Measurements from ENCODE around the gene MIP. TPM values are rescaled to one million over a fixed set of nuclear protein-coding genes. Genes with fewer than 3 reads are reported as not detected.

MIP gene
- total RNA-seq, 1 experiment from 2014 or later: not detected

- CTCF ChIA-PET: no interaction called here
- no peak for DNase-seq (ENCODE audit: low spot score)
- peaks cover 19% of the 10 kb centered on the region for H3K36me3 ChIP-seq (ENCODE audit: insufficient read depth, low read length, poor library complexity, severe bottlenecking)
- intact Hi-C loops (cut with micrococcal nuclease; ENCODE audit: unreplicated experiment): no loop called here
- no peaks in the 10 kb centered on the region for H3K9me3 ChIP-seq (ENCODE audit: low read depth, low read length, poor library complexity, severe bottlenecking)
- TF ChIP-seq CTCF (conservative IDR thresholded peaks at IDR 0.05; ENCODE audit: low read depth, low read length) (no peak), EZH2 (IDR thresholded peaks at IDR 0.05; ENCODE audit: borderline replicate concordance, low read depth, low read length, poor library complexity, severe bottlenecking) (no peak)
- no peaks in the 10 kb centered on the region for H3K4me1 ChIP-seq (ENCODE audit: insufficient read depth, low read length, poor library complexity, severe bottlenecking)
- no peak overlapping the region for H3K27ac ChIP-seq (ENCODE audit: low read depth, low read length, poor library complexity, severe bottlenecking)
- H3K4me3 ChIP-seq (ENCODE audit: low read depth, low read length, poor library complexity, severe bottlenecking): no peak overlapping the region
- no peaks in the 10 kb centered on the region for H3K27me3 ChIP-seq (replicated peaks; ENCODE audit: insufficient read depth, low read depth, low read length, poor library complexity)
- POLR2A ChIA-PET (ENCODE audit: low non-redundant PET): no interaction called here
- BruUV-seq (replicated peaks): no TSS peak
Observed at GRCh38 chr12:56413392-56413791, 41.1 kb downstream of the MIP start.

GRCh38 chr12:56411781-56412639 lies 42.4 kb downstream of the MIP start:
- Histone ChIP-seq H3K27me3 (replicated peaks; ENCODE audit: insufficient read depth, low read depth, low read length, poor library complexity) (no peaks in the 10 kb centered on the region), H3K27ac (ENCODE audit: low read depth, low read length, poor library complexity, severe bottlenecking) (no peak overlapping the region), H3K4me1 (ENCODE audit: insufficient read depth, low read length, poor library complexity, severe bottlenecking) (no peaks in the 10 kb centered on the region), H3K9me3 (ENCODE audit: low read depth, low read length, poor library complexity, severe bottlenecking) (no peaks in the 10 kb centered on the region), H3K4me3 (ENCODE audit: low read depth, low read length, poor library complexity, severe bottlenecking) (no peak overlapping the region), H3K36me3 (ENCODE audit: insufficient read depth, low read length, poor library complexity, severe bottlenecking) (peaks cover 6% of the 10 kb centered on the region)
- ChIA-PET CTCF (no interaction called here), POLR2A (ENCODE audit: low non-redundant PET) (no interaction called here)
- no peak for TF ChIP-seq EZH2 (IDR thresholded peaks at IDR 0.05; ENCODE audit: borderline replicate concordance, low read depth, low read length, poor library complexity, severe bottlenecking)
- no peak for TF ChIP-seq CTCF (conservative IDR thresholded peaks at IDR 0.05; ENCODE audit: low read depth, low read length)
- intact Hi-C loops (cut with micrococcal nuclease; ENCODE audit: unreplicated experiment): no loop called here
- BruUV-seq (replicated peaks): no TSS peak
- DNase-seq (ENCODE audit: low spot score): no peak

DNA sequence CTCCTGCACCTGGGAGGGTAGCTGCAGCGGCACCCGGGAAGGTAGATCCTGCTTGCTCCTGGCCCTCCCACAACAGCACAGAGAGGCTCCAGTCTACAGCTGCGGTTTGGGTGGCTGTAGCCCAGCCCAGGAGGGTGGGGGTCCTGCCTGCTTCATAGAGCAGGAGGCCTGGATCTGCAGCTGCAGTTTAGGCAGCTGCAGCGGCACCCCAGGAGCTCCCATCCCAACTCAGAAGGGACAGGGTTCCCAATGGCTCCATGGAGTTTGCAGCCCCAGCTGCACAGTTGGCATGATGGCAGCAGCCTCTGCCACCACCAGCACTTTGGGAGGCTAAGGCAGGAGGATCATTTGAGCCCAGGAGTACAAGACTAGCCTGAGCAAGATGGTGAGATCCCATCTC lies 43.7 kb downstream of the MIP start:
- Histone ChIP-seq H3K9me3 (ENCODE audit: low read depth, low read length, poor library complexity, severe bottlenecking) (no peaks in the 10 kb centered on the region), H3K36me3 (ENCODE audit: insufficient read depth, low read length, poor library complexity, severe bottlenecking) (peaks cover 4% of the 10 kb centered on the region), H3K4me3 (ENCODE audit: low read depth, low read length, poor library complexity, severe bottlenecking) (no peak overlapping the region), H3K27me3 (replicated peaks; ENCODE audit: insufficient read depth, low read depth, low read length, poor library complexity) (no peaks in the 10 kb centered on the region), H3K27ac (ENCODE audit: low read depth, low read length, poor library complexity, severe bottlenecking) (no peak overlapping the region), H3K4me1 (ENCODE audit: insufficient read depth, low read length, poor library complexity, severe bottlenecking) (no peaks in the 10 kb centered on the region)
- intact Hi-C loops (cut with micrococcal nuclease; ENCODE audit: unreplicated experiment): no loop called here
- BruUV-seq (replicated peaks): no TSS peak
- TF ChIP-seq CTCF (conservative IDR thresholded peaks at IDR 0.05; ENCODE audit: low read depth, low read length) (no peak), EZH2 (IDR thresholded peaks at IDR 0.05; ENCODE audit: borderline replicate concordance, low read depth, low read length, poor library complexity, severe bottlenecking) (no peak)
- ChIA-PET POLR2A (ENCODE audit: low non-redundant PET) (no interaction called here), CTCF (no interaction called here)
- no peak for DNase-seq (ENCODE audit: low spot score)
